ENCODE measurements around the gene LYRM4.

The LYRM4 gene

GRCh38 chr6:5091210-5092069, 169.3 kb downstream of the LYRM4 start:
- DNase-seq = no peak

DNA sequence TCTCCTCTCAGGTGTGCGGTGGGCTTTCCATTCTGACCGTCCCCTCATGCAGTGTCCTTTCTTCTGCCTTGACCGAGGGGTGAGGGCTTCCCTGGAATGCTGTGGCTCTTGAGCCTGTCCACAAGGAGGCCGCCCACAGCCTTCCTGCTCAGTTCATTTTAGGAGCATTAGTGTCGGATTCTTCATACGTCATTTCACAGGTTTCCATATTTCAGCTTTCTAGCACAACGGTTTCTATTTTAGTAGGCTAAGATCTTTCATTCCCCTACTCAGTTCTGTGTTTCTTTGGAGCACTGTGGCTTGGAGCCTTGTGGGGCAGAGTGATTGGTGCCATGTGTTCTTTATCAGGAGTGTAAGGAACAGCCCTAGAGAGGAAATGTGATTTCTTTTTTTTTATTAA, 170.1 kb downstream of the LYRM4 start:
- no peak for DNase-seq

- DNase-seq = no peak
Observed at GRCh38 chr6:5089481-5090438, 171.0 kb downstream of the LYRM4 start.

- DNase-seq = no peak
Observed at GRCh38 chr6:5088780-5089179, 172.0 kb downstream of the LYRM4 start.

- peak; percentile 24 to 34 for DNase-seq
Observed at GRCh38 chr6:5087389-5087788, 173.4 kb downstream of the LYRM4 start.

GRCh38 chr6:5086294-5086890, 174.4 kb downstream of the LYRM4 start:
- DNase-seq = no peak

DNA sequence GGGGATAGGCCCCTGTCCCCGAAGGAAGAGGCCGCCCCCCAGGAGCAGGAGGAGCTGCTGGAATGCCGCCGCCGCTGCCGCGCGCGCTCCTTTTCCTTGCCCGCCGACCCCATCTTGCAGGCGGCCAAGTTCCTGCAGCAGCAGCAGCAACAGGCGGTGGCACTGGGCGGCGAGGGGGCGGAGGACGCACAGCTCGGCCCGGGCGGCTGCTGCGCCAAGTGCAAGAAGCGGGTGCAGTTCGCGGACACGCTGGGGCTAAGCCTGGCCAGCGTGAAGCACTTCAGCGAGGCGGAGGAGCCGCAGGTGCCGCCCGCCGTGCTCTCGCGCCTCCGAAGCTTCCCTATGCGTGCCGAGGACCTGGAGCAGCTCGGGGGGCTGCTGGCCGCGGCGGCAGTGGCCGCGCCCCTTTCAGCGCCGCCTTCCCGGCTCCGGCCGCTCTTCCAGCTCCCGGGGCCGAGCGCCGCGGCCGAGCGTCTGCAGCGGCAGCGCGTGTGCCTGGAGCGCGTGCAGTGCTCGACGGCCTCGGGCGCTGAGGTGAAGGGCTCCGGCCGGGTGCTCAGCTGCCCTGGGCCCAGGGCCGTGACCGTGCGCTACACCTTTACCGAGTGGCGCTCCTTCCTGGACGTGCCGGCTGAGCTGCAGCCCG, 175.0 kb downstream of the LYRM4 start:
- peak in 1 of 2 experiments; percentile 31 for DNase-seq

GRCh38 chr6:5084781-5085647, 175.7 kb downstream of the LYRM4 start, which contains the start of gene PPP1R3G:
TSS of gene PPP1R3G (plus strand) at chr6:5085341. CDS start at chr6:5085486, 145 bp downstream.
- DNase-seq = peak; percentile 38 to 43

DNA sequence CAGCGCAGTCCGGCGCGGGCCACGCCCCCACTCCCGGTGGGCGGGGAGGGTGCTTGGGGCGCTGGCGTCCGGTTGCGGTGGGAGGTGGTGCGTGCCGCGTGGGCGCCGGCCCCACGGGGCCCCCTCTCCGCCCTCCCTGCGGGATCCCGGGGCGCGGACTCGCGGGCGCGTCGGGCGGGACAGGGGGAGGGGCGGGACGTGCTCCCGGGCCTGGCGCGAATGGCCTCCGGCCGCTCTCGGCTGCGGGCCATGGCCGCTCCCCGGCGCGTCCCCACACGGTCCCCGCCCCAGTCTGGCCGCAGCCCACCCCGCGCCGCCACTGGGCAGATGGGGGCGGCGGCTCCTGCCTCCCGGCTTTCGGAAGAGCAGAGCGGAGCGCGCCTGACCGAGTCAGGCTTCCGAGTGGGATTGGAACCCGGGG, 176.4 kb downstream of the LYRM4 start:
- no peak for DNase-seq

DNA sequence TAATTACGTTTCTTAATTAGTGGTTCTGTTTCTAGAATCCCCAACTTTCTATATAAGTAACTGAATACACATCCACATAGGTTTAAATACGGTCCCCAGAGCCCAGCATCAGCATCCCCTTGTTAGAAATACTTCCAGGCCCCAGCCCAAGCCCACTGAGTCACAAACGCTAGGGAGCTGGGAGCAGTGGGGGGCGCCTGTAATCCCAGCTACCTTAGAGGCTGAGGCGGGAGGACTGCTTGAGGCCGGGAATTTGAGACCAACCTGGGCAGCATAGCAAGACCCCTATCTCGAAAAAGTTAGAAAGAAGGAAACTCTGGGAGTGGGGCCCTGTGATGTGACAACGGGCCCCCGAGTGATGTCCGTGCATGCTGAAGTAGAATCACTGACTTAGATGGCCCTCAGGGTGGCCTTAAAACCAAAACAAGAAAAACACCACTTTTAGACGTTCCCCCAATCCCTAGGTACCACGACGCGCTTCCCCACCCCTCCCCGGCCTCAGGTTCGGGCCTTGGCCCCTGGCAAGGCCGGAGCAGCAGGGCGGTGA, 176.9 kb downstream of the LYRM4 start:
- DNase-seq = no peak

GRCh38 chr6:5083307-5083583, 177.5 kb downstream of the LYRM4 start:
- DNase-seq = no peak

DNA sequence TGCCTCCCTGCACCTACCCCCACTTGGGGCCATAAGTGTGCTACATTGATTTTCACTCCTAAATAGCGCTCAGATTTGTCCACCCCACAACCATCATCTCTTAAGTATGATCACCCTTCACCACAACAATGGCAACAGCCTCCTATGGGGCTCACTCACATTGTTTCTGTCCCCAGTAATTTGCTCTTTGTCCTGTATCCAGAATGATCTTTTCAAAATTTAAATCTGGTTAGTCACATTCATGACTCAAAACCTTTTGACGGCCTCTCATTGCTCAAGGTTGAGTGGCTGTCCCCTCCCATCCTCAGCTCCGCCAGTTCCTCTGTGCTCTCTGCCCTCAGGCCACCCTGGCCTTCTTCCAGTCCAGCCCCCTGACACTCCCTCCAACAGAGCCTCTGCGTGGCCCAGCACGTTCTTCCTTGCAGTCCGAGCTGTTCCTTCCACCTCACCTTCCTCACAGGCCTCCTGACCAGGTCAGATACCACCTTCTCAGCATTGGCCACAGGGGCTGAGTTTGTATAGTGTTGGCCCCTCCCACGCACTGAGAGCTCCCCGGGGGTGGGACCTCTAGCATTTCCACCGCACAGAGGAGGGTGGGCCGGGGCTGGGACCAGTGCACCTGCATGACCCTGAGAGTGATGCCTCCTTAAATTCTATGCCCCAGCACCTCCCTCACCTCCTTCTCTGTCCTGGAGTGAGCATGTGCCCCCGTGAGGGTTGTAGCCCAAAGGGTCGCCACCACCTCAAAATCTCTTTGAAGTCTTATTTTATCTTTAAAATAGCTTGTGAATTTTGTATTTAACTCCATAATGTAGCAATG, 178.1 kb downstream of the LYRM4 start:
- DNase-seq = peak; percentile 38 to 46

DNA sequence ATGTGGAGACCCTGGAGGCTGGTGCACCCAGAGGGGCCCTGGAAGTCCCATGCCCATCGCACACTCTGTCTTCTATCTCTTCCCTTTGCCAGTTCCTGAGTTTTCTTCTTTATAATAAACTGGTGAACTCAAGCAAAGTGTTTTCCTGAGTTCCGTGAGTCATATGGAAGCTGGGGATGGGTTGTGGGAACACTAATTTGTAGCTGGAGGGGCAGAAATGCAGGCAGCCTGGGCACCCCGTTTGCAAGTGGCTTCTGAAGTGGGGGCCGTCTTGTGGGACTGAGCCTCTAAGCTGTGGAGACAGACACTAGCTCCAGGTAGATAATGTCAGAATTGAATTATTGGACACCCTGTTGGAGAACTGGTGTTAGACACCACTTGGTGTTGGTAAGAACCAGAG, 178.8 kb downstream of the LYRM4 start:
- DNase-seq = no peak

DNA sequence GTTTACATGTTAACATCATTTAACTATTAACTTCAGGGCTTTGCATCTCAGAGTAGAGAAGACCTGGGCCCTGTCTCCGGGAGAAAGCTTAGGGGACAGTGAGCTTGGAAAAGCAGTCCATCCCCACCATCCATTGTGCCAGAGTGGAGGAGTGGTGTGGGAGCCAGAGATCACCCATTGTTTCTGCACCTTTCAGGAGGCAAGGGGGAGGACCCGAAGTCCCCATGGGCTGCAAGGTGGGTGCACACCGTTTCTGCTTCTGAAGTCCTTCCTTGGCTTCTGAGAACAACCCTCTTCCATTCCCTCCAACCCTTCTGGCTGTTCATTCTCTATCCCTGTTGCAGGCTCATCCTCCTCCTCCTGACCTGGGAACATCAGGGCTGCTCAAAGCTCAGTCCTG, 179.6 kb downstream of the LYRM4 start:
- DNase-seq = no peak

- DNase-seq = no peak
Observed at GRCh38 chr6:5080574-5080973, 180.2 kb downstream of the LYRM4 start.

DNA sequence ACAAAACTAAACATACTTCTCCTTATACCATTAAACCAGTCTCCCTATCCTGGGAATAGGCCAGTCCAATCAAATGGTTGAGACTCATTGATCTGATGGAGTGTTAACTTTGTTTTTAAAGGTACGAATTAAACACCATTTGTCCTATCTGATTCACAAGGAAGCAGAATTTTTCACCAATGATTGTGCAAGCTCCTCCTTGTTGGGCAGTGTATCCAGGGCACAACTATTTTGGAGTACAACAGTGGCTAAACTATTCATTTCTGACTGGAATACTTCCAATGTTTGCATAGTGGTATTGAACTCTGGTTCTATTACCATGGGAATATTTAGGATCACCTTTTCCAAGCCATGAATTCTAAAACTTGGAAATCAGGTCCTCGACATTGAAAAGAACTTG, 181.1 kb downstream of the LYRM4 start:
- no peak for DNase-seq

- peak; percentile 46 to 63 for DNase-seq
Observed at GRCh38 chr6:5078121-5078669, 182.6 kb downstream of the LYRM4 start.

DNA sequence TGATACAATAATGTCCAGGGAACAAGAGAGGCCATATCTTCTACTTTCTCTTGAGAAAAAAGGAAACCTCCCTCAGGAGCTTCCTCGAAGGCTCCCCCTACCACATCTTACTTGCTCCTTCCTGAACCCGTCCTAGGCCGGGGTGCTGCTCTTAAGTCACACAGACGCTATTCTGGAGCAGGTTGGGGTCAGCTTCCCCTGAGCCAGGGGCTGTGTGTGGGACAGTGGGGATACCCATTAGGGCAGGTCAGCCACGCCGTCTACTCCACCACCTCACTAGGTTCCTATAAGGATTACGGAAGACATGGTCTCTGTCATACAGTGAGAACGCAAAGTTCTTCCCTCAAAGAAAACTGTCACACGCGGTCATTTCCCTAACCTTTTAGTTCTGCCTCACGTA, 183.8 kb downstream of the LYRM4 start:
- DNase-seq = no peak

DNA sequence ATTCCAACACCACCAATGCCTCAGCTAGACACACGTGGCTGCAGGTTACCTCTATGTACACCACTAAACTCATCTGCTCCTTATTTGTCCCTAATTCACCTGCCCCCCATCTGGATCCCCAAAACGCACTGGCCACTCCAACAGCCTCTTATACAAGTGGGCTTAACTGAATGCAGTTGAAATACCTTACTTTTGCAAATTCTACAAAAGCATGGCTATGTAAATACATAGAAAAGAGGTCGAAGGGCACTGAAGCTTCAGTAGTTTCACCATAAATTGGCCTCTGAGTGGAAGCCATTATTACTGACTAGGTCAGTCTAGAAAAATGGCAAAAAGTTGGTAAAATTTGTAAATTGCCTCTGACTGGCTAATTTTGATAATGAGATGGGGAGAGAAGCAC, 186.8 kb downstream of the LYRM4 start:
- no peak for DNase-seq

- no peak for DNase-seq
Observed at GRCh38 chr6:5072440-5072839, 188.3 kb downstream of the LYRM4 start.

Measured in AML-193 (cell line).